SK-N-SH (cell line): Measurements from ENCODE around the gene OGFR. TPM values are rescaled to one million over a fixed set of nuclear protein-coding genes. Genes with fewer than 3 reads are reported as not detected.

ENCODE experiments used
- CTCF ChIA-PET: fragments of 300-600, 350-600 bp; formaldehyde crosslinking; extraction: SDS; loops from one replicate; lab custom pipeline; 2021; lab: Yijun Ruan, JAX
- POLR2A ChIA-PET: fragments of 350-600 bp; sonication (Branson Sonifier 250); formaldehyde crosslinking; extraction: SDS; loops from one replicate; lab custom pipeline; 2020; ENCODE audit warnings: antibody characterized with exemption, inconsistent platforms; lab: Yijun Ruan, JAX
- DNase-seq: peaks from one replicate; pipeline ENCODE4 v3.0.0; 2012
- H2AFZ ChIP-seq: fragments of 200-600 bp; sonication (generic); 2 replicates; pipeline ENCODE4 v1.8.1; 2016; ENCODE audit warnings: antibody characterized with exemption, mild to moderate bottlenecking, low read depth
- H3F3A ChIP-seq: fragments of 200-600 bp; sonication (generic); replicated peaks from 2 replicates; pipeline ENCODE3; 2016; ENCODE audit warnings: antibody characterized with exemption, mild to moderate bottlenecking; ENCODE audit not compliant: insufficient read depth
- H3K27ac ChIP-seq, 2 experiments: fragments of 200-500 bp in 1 of 2; fragments of 200-600 bp in 1 of 2; sonication (Bioruptor generic) in 1 of 2; sonication (generic), shearing (Covaris generic) in 1 of 2; 2 replicates each; pipeline versions ENCODE4 v1.5.1 to v1.6.1; 2014 to 2016; ENCODE audit warnings: low read depth in 2 of 2, inconsistent platforms in 1 of 2, low read length in 1 of 2, mild to moderate bottlenecking in 1 of 2, mixed read lengths in 1 of 2
- H3K27me3 ChIP-seq: fragments of 200-600 bp; sonication (generic), shearing (Covaris generic); 2 replicates; pipeline ENCODE4 v1.6.1; 2016; ENCODE audit warnings: mixed run types; ENCODE audit not compliant: insufficient read depth
- H3K36me3 ChIP-seq, 2 experiments: fragments of 200-500 bp in 1 of 2; fragments of 200-600 bp in 1 of 2; sonication (Bioruptor generic) in 1 of 2; sonication (generic) in 1 of 2; replicated peaks in 1 of 2; 2 replicates each; pipeline versions ENCODE3 to v1.5.1; 2014 to 2016; ENCODE audit warnings: low read length in 1 of 2, mild to moderate bottlenecking in 1 of 2; ENCODE audit not compliant: insufficient read depth in 2 of 2, control insufficient read depth in 1 of 2
- H3K4me1 ChIP-seq, 2 experiments: fragments of 200-500 bp in 1 of 2; fragments of 200-600 bp in 1 of 2; sonication (Bioruptor generic) in 1 of 2; sonication (generic), shearing (Covaris generic) in 1 of 2; 2 replicates each; pipeline versions ENCODE4 v1.5.1 to v1.6.1; 2014 to 2016; ENCODE audit warnings: low read depth in 1 of 2, low read length in 1 of 2, mixed run types in 1 of 2; ENCODE audit not compliant: insufficient read depth in 2 of 2, control insufficient read depth in 1 of 2
- H3K4me2 ChIP-seq: fragments of 200-600 bp; sonication (generic), shearing (Covaris generic); 2 replicates; pipeline ENCODE4 v1.6.1; 2017; ENCODE audit warnings: mixed run types
- H3K4me3 ChIP-seq, 2 experiments: fragments of 200-500 bp in 1 of 2; fragments of 200-600 bp in 1 of 2; sonication (Bioruptor generic) in 1 of 2; sonication (generic), shearing (Covaris generic) in 1 of 2; 2 replicates each; pipeline versions ENCODE4 v1.5.1 to v1.8.1; 2014 to 2016; ENCODE audit warnings: low read depth in 2 of 2, inconsistent platforms in 1 of 2, low read length in 1 of 2, mild to moderate bottlenecking in 1 of 2, mixed read lengths in 1 of 2, moderate library complexity in 1 of 2
- H3K79me2 ChIP-seq: fragments of 200-600 bp; sonication (generic); 2 replicates; pipeline ENCODE4 v1.8.1; 2017; ENCODE audit warnings: mild to moderate bottlenecking; ENCODE audit not compliant: insufficient read depth
- H3K9ac ChIP-seq: fragments of 200-600 bp; sonication (generic); 2 replicates; pipeline ENCODE4 v1.6.1; 2017; ENCODE audit warnings: mixed run types
- H3K9me2 ChIP-seq: fragments of 200-600 bp; sonication (generic); 2 replicates; pipeline ENCODE4 v1.6.1; 2017; ENCODE audit warnings: mixed run types
- H3K9me3 ChIP-seq: fragments of 200-600 bp; sonication (generic); 2 replicates; pipeline ENCODE4 v1.6.1; 2017; ENCODE audit warnings: mixed run types, mild to moderate bottlenecking, moderate library complexity
- H4K20me1 ChIP-seq: fragments of 200-600 bp; sonication (generic); 2 replicates; pipeline ENCODE4 v1.6.1; 2017; ENCODE audit warnings: mild to moderate bottlenecking, mixed run types; ENCODE audit not compliant: insufficient read depth
- CTCF ChIP-seq: fragments of 200-600 bp; sonication (generic); IDR thresholded peaks from 2 replicates; pipeline ENCODE4 v1.6.1; 2017; ENCODE audit warnings: antibody characterized with exemption, mild to moderate bottlenecking, moderate library complexity
- GATA2 ChIP-seq: sonication (generic); formaldehyde crosslinking; IDR thresholded peaks from 2 replicates; pipeline ENCODE4 v1.5.0; 2020; ENCODE audit warnings: mild to moderate bottlenecking, missing genetic modification reagents
- JUND ChIP-seq: IDR thresholded peaks from 2 replicates; pipeline ENCODE4 v1.4.0; 2012
- MAX ChIP-seq: IDR thresholded peaks from 2 replicates; pipeline ENCODE4 v1.4.0; 2012; ENCODE audit warnings: low read depth
- NFIC ChIP-seq: IDR thresholded peaks from 2 replicates; pipeline ENCODE4 v1.4.0; 2012; ENCODE audit warnings: borderline replicate concordance
- NRF1 ChIP-seq: IDR thresholded peaks from 2 replicates; pipeline ENCODE4 v1.6.1; 2012; ENCODE audit warnings: low read depth, mild to moderate bottlenecking, low read length
- POLR2AphosphoS5 ChIP-seq: IDR thresholded peaks from 2 replicates; pipeline ENCODE4 v1.6.1; 2012; ENCODE audit warnings: low read depth, low read length
- REST ChIP-seq: IDR thresholded peaks from 2 replicates; pipeline ENCODE4 v1.6.1; 2012; ENCODE audit warnings: mild to moderate bottlenecking, low read depth, low read length, moderate library complexity
- SIN3A ChIP-seq: IDR thresholded peaks from 2 replicates; pipeline ENCODE4 v1.6.1; 2012; ENCODE audit warnings: low read depth, mild to moderate bottlenecking, low read length, moderate library complexity, borderline replicate concordance
- TAF1 ChIP-seq: IDR thresholded peaks from 2 replicates; pipeline ENCODE4 v1.6.1; 2012; ENCODE audit warnings: low read depth, mild to moderate bottlenecking, low read length, moderate library complexity, borderline replicate concordance
- TEAD4 ChIP-seq: IDR thresholded peaks from 2 replicates; pipeline ENCODE4 v1.4.0; 2012; ENCODE audit warnings: mild to moderate bottlenecking, borderline replicate concordance; ENCODE audit not compliant: insufficient read depth
- WGBS: methylation state at CpG from one replicate; pipeline ENCODE4 v1.1.6; 2017; ENCODE audit warnings: low lambda C conversion rate; 5-methylcytosine and 5-hydroxymethylcytosine counted together
- polyA plus RNA-seq, 3 experiments: library from polyadenylated mRNA; depleted of rRNA; stranded (reverse); fragments of >200 nt; gene quantifications; 2 replicates each; pipeline ENCODE4 v1.2.3, GENCODE V29; 2012

OGFR gene
- polyA plus RNA-seq, 1 of the 3 experiments (the other 2 are of a cell fraction), result 60.8 TPM

DNA sequence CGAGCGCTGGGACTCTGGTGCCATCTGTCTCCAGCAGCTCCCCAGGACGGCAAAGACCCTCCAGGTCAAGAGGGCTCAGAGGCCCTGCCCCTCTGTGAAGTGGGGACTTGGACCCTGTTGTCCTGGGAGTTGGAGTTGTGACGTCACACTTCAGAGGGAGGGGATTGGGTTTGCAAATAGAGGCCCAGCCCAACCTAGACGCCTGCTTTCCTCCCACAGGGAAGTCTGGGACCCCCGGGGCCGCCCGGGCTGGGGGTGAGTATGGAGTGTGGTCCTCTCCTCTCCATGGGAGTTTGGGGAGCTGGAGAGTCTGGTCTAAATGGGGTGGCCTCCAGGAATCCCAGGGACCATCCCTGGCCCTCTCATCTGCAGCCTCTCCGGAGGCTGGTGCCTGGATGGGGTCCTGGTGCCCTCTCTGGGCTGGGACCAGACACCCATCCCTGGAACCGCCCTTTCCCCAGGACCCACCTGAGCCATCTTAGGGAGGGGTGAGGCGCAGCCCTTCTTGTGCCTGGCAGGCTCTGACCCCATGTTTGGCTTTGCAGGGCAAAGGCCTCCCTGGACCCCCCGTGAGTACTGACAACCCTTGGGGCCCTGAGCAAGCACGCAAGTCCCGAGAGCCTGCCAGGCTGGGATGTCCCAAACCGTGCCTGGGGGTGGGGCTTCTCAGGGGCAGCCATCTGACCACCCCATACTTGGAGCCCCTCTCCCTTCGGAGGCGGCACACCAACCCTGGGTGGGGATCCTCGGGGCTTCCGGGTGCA is 16.5 kb downstream of the OGFR start:
- Histone ChIP-seq H4K20me1 (no peaks in the 10 kb centered on the region), H3K27ac (no peak overlapping the region), H3K27me3 (no peaks in the 10 kb centered on the region), H3K36me3 (no peaks in the 10 kb centered on the region), H3K4me3 (no peak overlapping the region), H3K9me2 (no peaks in the 10 kb centered on the region), H3K79me2 (no peaks in the 10 kb centered on the region), H3K4me2 (no peak overlapping the region), H3K9me3 (no peaks in the 10 kb centered on the region), H3K4me1 (peaks cover 19 to 70% of the 10 kb centered on the region in 2 experiments; a peak in 3 of 4 replicates), H3K9ac (no peak overlapping the region), H2AFZ (no peak overlapping the region), H3F3A (peaks cover 8% of the 10 kb centered on the region)
- 90% methylated on average over 2 of the region's 19 CpGs for WGBS
- DNase-seq, result no peak
- ChIA-PET CTCF (interaction anchor here (1.7 to 3.9 kb wide), 5 partner anchors 12 to 187 kb away, joined by 4 to 27 read pairs (median 21); no protein-coding TSS in a partner anchor), POLR2A (no interaction called here)
- no peak for TF ChIP-seq TEAD4
- no peak for TF ChIP-seq REST
- no peak for TF ChIP-seq SIN3A
- TF ChIP-seq NRF1, result no peak
- TF ChIP-seq JUND, result no peak
- TF ChIP-seq GATA2 (CRISPR knock-in tag), result no peak
- TF ChIP-seq TAF1, result no peak
- no peak for TF ChIP-seq NFIC
- no peak for TF ChIP-seq CTCF
- TF ChIP-seq POLR2AphosphoS5, result no peak
- no peak for TF ChIP-seq MAX
